HK-2 (cell line): ENCODE results near the gene SH3BGR.

Experiments used
- DNase-seq: peaks from one replicate; pipeline ENCODE4 v3.0.0-alpha.2; 2018; ENCODE audit not compliant: unreplicated experiment

The SH3BGR gene

DNA sequence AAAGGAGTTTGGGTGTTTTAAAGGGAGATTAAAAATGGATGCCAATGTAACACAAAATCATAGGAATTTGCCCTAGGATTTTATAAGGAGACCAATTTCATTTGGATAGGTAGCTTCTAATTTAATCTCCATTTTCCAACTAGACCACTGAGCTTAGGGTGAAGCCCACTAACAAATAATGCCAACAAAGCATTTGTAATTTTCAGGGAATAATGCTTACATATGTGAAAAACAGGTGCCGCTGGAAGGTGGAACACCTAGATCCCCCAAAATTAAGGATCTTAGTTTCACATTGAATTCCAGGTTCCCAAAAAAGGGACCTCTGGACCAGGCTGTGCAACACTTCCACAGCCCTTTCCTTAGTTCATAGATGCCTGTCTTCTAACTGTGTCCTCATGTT, 94.8 kb downstream of the SH3BGR start:
- no peak for DNase-seq

DNA sequence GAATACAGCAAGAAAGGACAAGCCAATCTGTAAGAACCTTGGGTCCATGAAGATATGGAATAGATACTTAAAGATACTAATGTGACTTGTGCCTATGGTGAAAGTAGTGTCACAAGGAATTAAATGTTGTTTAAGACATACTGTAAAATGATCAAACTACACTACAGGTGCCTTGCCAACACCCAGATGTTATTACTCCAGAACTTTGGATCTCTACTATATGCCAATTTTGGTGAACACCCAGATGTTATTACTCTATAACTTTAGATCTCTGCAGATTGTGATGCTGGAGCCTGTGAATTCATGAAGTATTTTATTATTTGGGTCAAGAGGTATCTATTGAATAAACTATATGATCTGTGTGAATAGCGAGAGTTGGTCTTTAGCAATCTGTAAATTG, 101.1 kb downstream of the SH3BGR start:
- no peak for DNase-seq

DNA sequence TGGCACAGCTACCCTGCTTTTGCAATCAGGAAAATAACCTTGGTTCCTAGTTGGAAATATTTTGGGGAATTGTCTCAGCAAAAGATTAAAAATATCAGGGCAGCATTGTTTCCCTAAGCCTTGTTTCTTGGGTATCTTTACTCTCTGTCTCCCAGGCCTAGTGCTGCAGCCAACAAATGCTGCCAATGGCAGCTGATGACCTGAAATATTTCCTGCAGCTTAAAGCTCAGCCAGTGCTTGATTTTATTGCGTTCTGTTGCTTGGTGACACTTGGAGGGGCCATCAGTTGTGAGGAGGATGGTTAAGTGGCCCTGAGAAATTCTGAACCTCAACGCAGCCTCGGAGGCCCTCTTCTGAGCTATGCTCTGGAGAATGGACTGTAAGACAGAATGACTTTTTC, 101.6 kb downstream of the SH3BGR start:
- no peak for DNase-seq

DNA sequence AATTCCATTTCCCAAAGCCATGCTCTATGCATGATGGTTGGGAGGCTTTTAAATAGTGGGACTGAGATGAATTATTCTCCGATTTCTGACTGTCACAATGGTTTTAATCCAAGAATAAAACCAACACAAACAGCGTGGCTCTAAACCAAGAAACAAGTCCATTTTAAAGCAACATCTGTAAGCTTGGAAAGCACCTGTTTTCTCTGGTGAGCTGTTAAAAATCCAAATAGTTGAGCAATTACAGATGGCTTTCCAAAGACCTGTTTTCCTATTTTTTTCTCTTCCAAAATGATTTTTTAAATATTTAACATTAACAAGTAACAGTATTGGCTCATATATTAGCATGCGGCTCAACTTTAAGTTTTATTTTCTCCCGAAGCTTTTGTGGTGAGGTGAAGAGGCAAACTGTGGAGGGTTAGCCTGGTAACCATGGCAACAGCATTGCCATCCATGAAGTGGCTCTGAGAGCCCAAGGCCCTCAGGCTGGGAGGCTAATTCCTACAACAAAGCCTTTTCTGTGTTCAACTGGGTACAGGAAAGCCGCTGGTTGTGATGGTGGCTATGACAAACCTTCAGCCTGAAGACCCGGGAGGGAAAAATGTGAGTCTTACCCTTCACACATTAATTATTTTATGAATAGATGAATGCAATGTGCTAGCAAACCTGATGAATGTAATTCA, 104.3 kb downstream of the SH3BGR start:
- DNase-seq = no peak

DNA sequence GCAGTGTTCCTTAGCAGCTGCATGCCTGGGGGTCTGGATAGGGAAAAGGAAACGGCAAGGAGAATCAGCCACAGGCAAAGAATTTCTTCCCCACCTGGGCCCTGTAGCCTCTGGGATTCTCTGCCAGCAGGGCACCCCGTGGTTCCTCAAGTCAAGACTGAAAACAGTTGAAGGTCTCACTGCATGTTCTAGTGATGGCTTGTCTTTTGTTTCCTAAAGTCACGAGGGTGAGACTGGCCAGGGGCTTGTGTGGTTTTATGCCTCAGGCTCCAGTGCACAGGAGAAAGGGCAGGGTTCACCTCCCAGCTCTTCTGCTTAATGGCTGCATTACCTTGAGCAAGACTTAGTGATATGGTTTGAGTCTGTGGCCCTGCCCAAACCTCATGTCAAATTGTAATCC, 107.7 kb downstream of the SH3BGR start:
- DNase-seq = no peak

DNA sequence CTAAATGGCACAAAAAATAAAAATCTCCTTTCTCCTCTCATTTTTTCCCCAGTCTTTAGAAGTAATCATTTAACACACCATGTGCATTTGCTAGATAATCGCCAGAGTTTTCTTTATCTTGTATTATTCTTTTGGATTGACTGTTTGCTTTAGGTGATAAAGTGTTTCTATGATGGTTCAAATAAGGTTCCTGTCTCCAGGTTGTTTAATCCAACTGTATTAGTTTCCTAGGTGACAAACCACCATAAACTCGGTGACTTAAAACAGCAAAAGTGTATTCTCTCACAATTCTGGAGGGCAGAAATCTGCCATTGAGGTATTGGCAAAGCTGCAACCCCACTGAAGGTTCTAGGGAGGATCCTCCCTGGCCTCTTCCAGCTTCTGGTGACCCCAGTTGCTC, 109.4 kb downstream of the SH3BGR start:
- no peak for DNase-seq

DNA sequence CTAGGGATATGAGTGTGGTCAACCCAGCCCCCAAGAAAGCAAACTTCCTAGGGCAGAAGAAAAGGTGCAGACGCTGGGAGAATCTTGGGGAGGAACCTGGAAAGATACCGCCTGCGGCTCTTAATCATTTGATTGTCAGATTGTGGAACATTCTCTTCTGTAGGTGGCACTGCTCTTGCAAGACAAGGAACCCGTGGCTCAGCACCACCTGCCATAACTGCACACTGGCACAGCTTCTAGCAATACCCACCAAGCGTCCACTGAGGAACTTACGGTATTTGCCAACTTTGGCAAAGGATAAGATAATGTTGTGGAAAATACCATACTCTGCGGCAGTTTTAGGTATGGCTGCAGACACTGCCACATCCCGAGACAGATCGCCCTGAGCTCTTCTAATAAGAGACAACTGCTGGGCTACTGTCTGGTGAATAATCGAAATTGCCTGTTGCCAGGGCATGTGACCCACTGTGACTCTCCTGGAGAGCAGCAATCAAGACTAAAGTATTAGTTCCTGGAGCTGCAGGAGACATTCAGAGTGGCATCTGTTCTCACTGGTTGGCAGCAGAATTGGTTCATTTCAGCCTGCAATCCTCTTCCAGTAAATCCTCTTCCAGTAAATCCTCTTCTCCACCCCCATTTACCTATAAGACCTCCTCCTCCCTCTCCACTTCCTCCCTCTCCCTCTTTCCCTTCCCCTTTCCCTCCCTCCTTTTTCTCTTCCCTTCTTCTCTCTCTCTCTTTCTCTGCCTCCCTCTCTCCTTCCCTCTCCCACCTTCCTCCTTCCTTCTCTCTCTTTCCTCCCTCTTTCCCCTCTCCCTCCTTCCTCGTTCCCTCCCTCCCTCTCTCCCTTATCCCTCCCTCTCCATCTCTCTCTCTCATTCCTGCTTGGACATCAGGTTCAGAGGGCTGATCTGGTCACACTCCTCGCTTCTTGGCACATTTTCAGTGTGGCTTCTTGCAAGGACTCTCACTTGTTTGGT, 111.3 kb downstream of the SH3BGR start:
- no peak for DNase-seq

DNA sequence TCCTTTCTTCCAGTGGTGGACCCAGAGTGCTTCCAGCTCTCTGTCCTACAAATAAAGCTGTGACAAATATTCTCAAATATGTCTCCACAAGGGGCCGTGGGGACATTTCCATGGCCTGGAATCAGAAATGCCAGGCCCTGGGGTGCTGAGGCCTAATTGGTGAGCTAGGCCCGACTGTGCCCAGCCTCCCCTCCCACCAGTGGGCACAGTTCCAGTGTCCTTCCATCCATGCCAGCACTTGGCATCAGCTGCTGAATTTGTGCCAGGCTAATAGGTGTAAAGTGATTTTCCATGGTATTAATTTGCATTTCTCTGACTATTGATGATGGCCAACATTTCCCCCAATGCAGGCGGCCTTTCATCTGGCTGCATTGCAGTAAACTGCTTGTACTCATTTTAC, 112.4 kb downstream of the SH3BGR start:
- no peak for DNase-seq
